ENCODE measurements around the gene WSB2.

DNA sequence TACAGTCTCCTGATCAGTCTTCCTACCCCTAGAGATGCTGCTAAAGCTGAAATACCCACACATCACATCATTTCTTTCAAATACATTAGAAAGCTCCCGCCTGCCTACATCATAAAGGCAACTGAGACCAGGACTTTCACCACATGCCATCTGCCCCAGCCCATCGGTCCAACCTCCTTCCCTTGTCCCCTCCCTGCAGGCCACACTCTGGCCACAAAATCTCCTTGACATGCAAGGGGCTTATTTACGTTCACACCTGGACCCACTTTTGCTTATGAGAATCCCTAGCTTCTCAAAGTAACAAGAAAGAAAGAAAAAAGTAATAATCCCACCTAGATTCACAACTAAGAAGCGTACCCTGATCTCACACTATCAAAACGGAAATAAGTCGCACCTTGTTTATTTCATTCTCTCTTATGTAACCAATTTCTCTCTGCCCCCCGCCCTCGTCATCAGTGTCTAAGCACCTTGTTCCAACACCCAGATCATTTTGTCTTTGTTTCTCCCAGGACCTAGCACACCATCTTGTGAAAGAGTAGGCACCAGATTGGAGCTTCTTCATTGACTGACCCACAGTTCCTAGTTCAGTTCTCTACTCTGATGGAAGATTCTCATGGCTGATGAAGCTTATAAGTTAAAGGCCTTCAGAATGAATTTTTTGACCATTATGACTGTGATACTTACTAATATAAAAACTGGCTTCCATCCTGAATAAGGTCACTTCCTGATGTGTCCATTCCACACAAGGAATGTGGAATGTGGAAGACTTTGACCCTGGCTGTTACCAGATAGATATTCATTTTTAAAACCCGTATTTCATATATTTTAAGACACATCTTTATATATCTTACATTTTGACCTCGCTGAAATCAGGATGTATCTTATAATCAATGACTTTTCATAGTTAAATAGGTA lies 7.7 kb downstream of the WSB2 start:
- no peak for TF ChIP-seq POLR2AphosphoS5 (IDR thresholded peaks at IDR 0.05; ENCODE audit: low read depth, low read length)
- no peak for TF ChIP-seq POLR2A (IDR thresholded peaks at IDR 0.05; ENCODE audit: low read depth, low read length)
- no peak for TF ChIP-seq TAF1 (IDR thresholded peaks at IDR 0.05; ENCODE audit: borderline replicate concordance, low read depth, low read length)

Data from GM12892 (cell line).